HepG2 (cell line): ENCODE data around the gene CST1. TPM values are rescaled to one million over a fixed set of nuclear protein-coding genes. Genes with fewer than 3 reads are reported as not detected.

Source experiments
- ATAC-seq: fragments of 200-7000 bp; cut with Tn5 transposase; 3 replicates; pipeline ENCODE4 v1.9.1; 2020; ENCODE audit warnings: mild to moderate bottlenecking, moderate library complexity
- BruUV-seq: library from RNA; stranded (reverse); fragments of 400-500 nt; replicated peaks from 2 replicates; lab custom pipeline; 2021; lab: Mats Ljungman, UMichigan
- CTCF ChIA-PET: fragments of 300-600 bp; formaldehyde crosslinking; extraction: SDS; loops from one replicate; lab custom pipeline; 2021; ENCODE audit warnings: low total read pairs, inconsistent platforms, low intra/inter-chr PET ratio; lab: Yijun Ruan, JAX
- POLR2A ChIA-PET: fragments of 350-600 bp; sonication (Branson Sonifier 250); formaldehyde crosslinking; loops from one replicate; lab custom pipeline; 2020; ENCODE audit warnings: antibody characterized with exemption, inconsistent platforms; lab: Yijun Ruan, JAX
- DNase-seq: peaks from one replicate; pipeline ENCODE4 v3.0.0-alpha.2; 2015; ENCODE audit warnings: low spot score
- FAIRE-seq: peaks from 3 replicates; lab custom pipeline; 2011; peaks lifted over from hg19 to GRCh38; lab: Jason Lieb, UNC
- H2AFZ ChIP-seq: one replicate; pipeline ENCODE4 v1.6.1; 2011; ENCODE audit warnings: low read length, inconsistent platforms
- H3K27ac ChIP-seq: fragments of 300-600 bp; 3 replicates; pipeline ENCODE4 v1.8.0; 2011; ENCODE audit warnings: mixed run types, mild to moderate bottlenecking, mixed read lengths, low read length, inconsistent platforms; ENCODE audit not compliant: insufficient read depth; ENCODE audit errors: extremely low read length
- H3K27me3 ChIP-seq, 2 experiments: fragments of 200-600 bp in 1 of 2; 2 replicates in 1 of 2; 3 replicates in 1 of 2; pipeline versions ENCODE4 v1.6.0 to v1.8.0; 2011; ENCODE audit warnings: low read length in 2 of 2, mild to moderate bottlenecking in 2 of 2, moderate library complexity in 2 of 2, inconsistent platforms in 1 of 2; ENCODE audit not compliant: insufficient read depth in 2 of 2, control insufficient read depth in 1 of 2
- H3K36me3 ChIP-seq, 2 experiments: fragments of 200-600 bp in 1 of 2; replicated peaks in 1 of 2; 2 replicates in 1 of 2; 3 replicates in 1 of 2; pipeline versions ENCODE4 v1.5.1 to v1.8.0; 2011; ENCODE audit warnings: low read length in 2 of 2, inconsistent platforms in 1 of 2; ENCODE audit not compliant: insufficient read depth in 2 of 2, control insufficient read depth in 1 of 2
- H3K4me1 ChIP-seq: 2 replicates; pipeline ENCODE4 v1.5.1; 2012; ENCODE audit warnings: low read length, inconsistent platforms; ENCODE audit not compliant: insufficient read depth
- H3K4me2 ChIP-seq: 2 replicates; pipeline ENCODE4 v1.6.0; 2011; ENCODE audit warnings: low read depth, low read length, inconsistent platforms
- H3K4me3 ChIP-seq, 3 experiments: fragments of 200-600 bp in 1 of 3; sonication (generic), shearing (Covaris generic) in 1 of 3; replicated peaks in 1 of 3; 2 replicates each; pipeline ENCODE4 v1.5.1; 2011 to 2016; ENCODE audit warnings: low read length in 3 of 3, inconsistent platforms in 2 of 3, low read depth in 2 of 3, mild to moderate bottlenecking in 2 of 3, control low read depth in 1 of 3, mixed read lengths in 1 of 3; ENCODE audit not compliant: insufficient read depth in 1 of 3
- H3K79me2 ChIP-seq: one replicate; pipeline ENCODE4 v1.6.1; 2011; ENCODE audit warnings: low read length, inconsistent platforms; ENCODE audit not compliant: insufficient read depth
- H3K9ac ChIP-seq: 2 replicates; pipeline ENCODE4 v1.6.0; 2011; ENCODE audit warnings: mild to moderate bottlenecking, low read depth, low read length, inconsistent platforms; ENCODE audit not compliant: insufficient read depth
- H3K9me3 ChIP-seq: 2 replicates; pipeline ENCODE4 v1.5.1; 2012; ENCODE audit warnings: mild to moderate bottlenecking, low read length
- H4K20me1 ChIP-seq: 2 replicates; pipeline ENCODE4 v1.6.0; 2011; ENCODE audit warnings: inconsistent platforms, mild to moderate bottlenecking, low read length, moderate library complexity; ENCODE audit not compliant: insufficient read depth
- HIVEP1 ChIP-seq: sonication (generic); formaldehyde crosslinking; IDR thresholded peaks from 2 replicates; pipeline ENCODE4 v1.4.0; 2020; ENCODE audit warnings: mild to moderate bottlenecking, missing genetic modification reagents
- ZNF121 ChIP-seq: sonication (generic); formaldehyde crosslinking; IDR thresholded peaks from 2 replicates; pipeline ENCODE4 v1.5.0; 2020; ENCODE audit warnings: mild to moderate bottlenecking, missing genetic modification reagents
- ZNF20 ChIP-seq: sonication (generic); formaldehyde crosslinking; IDR thresholded peaks from 2 replicates; pipeline ENCODE4 v1.4.0; 2020; ENCODE audit warnings: mild to moderate bottlenecking, moderate library complexity, missing genetic modification reagents
- ZNF263 ChIP-seq: sonication (generic); formaldehyde crosslinking; IDR thresholded peaks from 2 replicates; pipeline ENCODE4 v1.4.0; 2020; ENCODE audit warnings: missing genetic modification reagents
- WGBS: methylation state at CpG from one replicate; pipeline ENCODE4 v1.1.6; 2017; ENCODE audit warnings: low lambda C conversion rate; 5-methylcytosine and 5-hydroxymethylcytosine counted together
- in situ Hi-C: cut with HindIII; loops from 2 replicates; pipeline ENCODE4 v1.10.0; 2017; ENCODE audit warnings: low pct_unique_long_range_greater_than_20kb; ENCODE audit not compliant: extremely low pct_ligation_motif_present
- intact Hi-C: fragments of 100-400 bp; cut with micrococcal nuclease; formaldehyde crosslinking; loops from one replicate; pipeline ENCODE4 v1.10.0; 2022; ENCODE audit not compliant: unreplicated experiment
- polyA plus RNA-seq, 8 experiments: library from polyadenylated mRNA; depleted of rRNA in 3 of 8; stranded (reverse) in 7 of 8; unstranded in 1 of 8; fragments of >200 nt; fragmentation: Illumina TruSeq in 4 of 8; extraction: Trizol in 4 of 8; gene quantifications; 2 replicates each; pipeline versions ENCODE4 v1.2.1 to v1.2.3, GENCODE V29; 2011 to 2016; ENCODE audit warnings: low read depth in 4 of 8, missing spikeins in 1 of 8, mixed read lengths in 1 of 8; ENCODE audit not compliant: insufficient read depth in 1 of 8
- total RNA-seq, 5 experiments: library from RNA; depleted of rRNA; stranded (reverse); fragments of >200 nt; fragmentation: Illumina TruSeq; extraction: Trizol; gene quantifications; 2 replicates each; pipeline ENCODE4 v1.2.3, GENCODE V29; 2016; ENCODE audit warnings: low read depth in 1 of 5

Gene CST1
- total and polyA plus RNA-seq, 2 of the 13 experiments (the other 11 are each of a cell fraction or from before 2014, with no cell fraction given): 0.09 TPM; not detected in 1

DNA sequence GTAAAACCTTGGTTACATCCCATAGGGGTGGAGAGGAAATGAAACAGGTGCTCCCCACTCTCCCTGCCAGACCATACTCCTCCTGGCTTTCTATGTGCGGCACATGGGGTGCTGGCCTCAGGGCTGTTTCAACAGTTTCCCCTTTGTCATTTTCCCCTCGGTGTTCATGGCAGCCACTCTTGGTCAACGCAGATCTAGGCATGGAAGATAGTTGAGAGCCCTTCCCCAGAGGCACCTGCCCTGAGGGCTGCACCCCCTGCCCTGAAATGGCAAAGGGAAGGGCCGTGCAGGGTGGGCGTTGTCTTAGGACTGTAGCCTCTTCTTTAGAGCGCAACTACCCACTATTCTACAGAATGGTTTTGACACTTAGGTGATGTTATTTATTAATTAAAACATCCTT is 4.4 kb downstream of the CST1 start:
- ChIA-PET POLR2A (no interaction called here), CTCF (no interaction called here)
- H3K9me3 ChIP-seq: no peaks in the 10 kb centered on the region
- no peak for ATAC-seq
- no TSS peak for BruUV-seq
- H3K27me3 ChIP-seq: peaks cover 0 to 15% of the 10 kb centered on the region in 2 experiments; a peak in 2 of 5 replicates
- no peak for DNase-seq
- H3K4me2 ChIP-seq: no peak overlapping the region
- WGBS: 13% methylated on average over 6 of the region's 6 CpGs
- no peak overlapping the region for H3K4me3 ChIP-seq
- in situ Hi-C loops (no loop called here), intact Hi-C loops (no loop called here)
- no peaks in the 10 kb centered on the region for H3K36me3 ChIP-seq
- no peak overlapping the region for H3K27ac ChIP-seq
- FAIRE-seq: no peak
- no peak overlapping the region for H2AFZ ChIP-seq
- TF ChIP-seq ZNF263 (no peak), ZNF121 (no peak)
- H3K4me1 ChIP-seq: no peaks in the 10 kb centered on the region
- H3K9ac ChIP-seq: no peak overlapping the region
- no peaks in the 10 kb centered on the region for H3K79me2 ChIP-seq
- H4K20me1 ChIP-seq: no peaks in the 10 kb centered on the region

DNA sequence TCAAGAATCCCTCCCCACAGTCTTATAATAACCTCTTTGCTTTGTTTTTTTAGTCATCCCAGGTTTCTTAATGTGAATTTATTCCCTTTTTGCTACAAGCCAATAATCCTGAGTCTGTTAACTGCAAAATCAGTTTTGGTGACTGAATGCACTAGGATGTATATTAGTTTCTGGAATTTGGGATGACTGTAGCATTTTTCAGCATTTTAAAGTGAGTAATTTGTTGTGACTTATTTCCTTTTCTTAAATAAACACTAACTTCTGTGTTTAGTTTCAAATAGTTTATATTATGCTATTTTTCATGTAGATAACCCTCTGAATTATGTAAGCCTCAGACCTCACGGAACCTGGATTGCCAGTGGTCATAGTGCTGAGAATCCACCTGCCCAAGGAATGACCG is 5.5 kb downstream of the CST1 start:
- POLR2A ChIA-PET: no interaction called here
- Histone ChIP-seq H3K27me3 (peaks cover 0 to 14% of the 10 kb centered on the region in 2 experiments; a peak in 2 of 5 replicates), H3K4me2 (no peak overlapping the region), H3K4me1 (no peaks in the 10 kb centered on the region), H4K20me1 (no peaks in the 10 kb centered on the region), H2AFZ (no peak overlapping the region), H3K27ac (no peak overlapping the region), H3K9ac (no peak overlapping the region), H3K9me3 (no peaks in the 10 kb centered on the region), H3K4me3 (no peak overlapping the region), H3K79me2 (no peaks in the 10 kb centered on the region), H3K36me3 (no peaks in the 10 kb centered on the region)
- no peak for ATAC-seq
- WGBS: 10% methylated on average over 2 of the region's 2 CpGs
- CTCF ChIA-PET: no interaction called here
- BruUV-seq: no TSS peak
- TF ChIP-seq HIVEP1 (CRISPR knock-in tag): no peak
- TF ChIP-seq ZNF20 (CRISPR knock-in tag): no peak
- no peak for DNase-seq
- FAIRE-seq: no peak
- intact Hi-C loops (no loop called here), in situ Hi-C loops (no loop called here)
